ENCODE data around the gene ATXN7L1. TPM values are rescaled to one million over a fixed set of nuclear protein-coding genes. Genes with fewer than 3 reads are reported as not detected.

The ATXN7L1 gene
- total RNA-seq, 3 donors from 2014 or later (not counting 1 experiment from before 2014, with no cell fraction given) = 37.5 to 48.6 (median 47.9) TPM

DNA sequence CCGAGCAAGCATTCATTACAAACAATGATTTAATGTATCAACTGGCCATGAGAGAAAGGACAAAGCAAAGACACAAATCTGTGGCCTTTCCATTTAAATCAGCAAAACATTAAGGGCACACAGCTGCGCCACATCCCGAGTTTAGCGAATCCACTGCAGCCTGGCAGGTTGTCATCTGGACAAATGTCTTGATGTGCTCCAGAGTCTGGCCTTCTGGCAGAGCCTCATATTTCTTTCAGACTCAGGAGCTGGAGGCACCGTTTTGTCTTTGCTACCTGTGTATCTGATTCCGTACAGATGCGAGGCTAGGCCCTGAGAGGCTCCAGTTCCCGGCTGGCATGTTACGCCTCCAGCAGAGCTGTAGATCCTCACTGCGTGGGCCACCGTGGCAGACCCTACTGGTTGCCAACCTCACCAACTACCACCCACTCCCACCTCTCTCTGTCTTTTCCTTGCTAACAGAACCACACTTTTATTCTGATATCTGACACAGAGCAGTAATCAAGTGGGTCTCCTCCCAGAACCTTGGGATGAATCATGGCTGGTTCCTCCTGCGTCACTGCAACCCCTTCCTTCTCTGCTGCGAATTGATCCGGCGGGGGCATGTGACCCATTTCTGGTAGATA, 254.2 kb downstream of the ATXN7L1 start:
- H3K4me1 ChIP-seq (ENCODE audit: control insufficient read depth, insufficient read depth, low read length) = no peaks in the 10 kb centered on the region
- 92% methylated on average over 12 of the region's 15 CpGs for WGBS (ENCODE audit: insufficient coverage)

GRCh38 chr7:105621617-105622016, 254.8 kb downstream of the ATXN7L1 start:
- no peaks in the 10 kb centered on the region for H3K27me3 ChIP-seq (ENCODE audit: control insufficient read depth, insufficient read depth, low read length)
- no peak overlapping the region for H3K4me3 ChIP-seq (ENCODE audit: low read length)
- Mint-ChIP-seq H3K4me1 (no peaks in the 10 kb centered on the region), H3K27ac (no peak overlapping the region), H3K9me3 (peaks cover 2 to 3% of the 10 kb centered on the region in 2 donors), H3K36me3 (peaks cover 15% of the 10 kb centered on the region), H3K4me3 (no peak overlapping the region), H3K27me3 (ENCODE audit: low read depth in 2 of 2) (no peaks in the 10 kb centered on the region)
- TF ChIP-seq, protein P1, sequence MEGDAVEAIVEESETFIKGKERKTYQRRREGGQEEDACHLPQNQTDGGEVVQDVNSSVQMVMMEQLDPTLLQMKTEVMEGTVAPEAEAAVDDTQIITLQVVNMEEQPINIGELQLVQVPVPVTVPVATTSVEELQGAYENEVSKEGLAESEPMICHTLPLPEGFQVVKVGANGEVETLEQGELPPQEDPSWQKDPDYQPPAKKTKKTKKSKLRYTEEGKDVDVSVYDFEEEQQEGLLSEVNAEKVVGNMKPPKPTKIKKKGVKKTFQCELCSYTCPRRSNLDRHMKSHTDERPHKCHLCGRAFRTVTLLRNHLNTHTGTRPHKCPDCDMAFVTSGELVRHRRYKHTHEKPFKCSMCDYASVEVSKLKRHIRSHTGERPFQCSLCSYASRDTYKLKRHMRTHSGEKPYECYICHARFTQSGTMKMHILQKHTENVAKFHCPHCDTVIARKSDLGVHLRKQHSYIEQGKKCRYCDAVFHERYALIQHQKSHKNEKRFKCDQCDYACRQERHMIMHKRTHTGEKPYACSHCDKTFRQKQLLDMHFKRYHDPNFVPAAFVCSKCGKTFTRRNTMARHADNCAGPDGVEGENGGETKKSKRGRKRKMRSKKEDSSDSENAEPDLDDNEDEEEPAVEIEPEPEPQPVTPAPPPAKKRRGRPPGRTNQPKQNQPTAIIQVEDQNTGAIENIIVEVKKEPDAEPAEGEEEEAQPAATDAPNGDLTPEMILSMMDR (IDR thresholded peaks at IDR 0.05) = no peak
- no peak overlapping the region for H3K27ac ChIP-seq (ENCODE audit: low read length)
- no peak for DNase-seq
- H3K9me3 ChIP-seq (ENCODE audit: control insufficient read depth, insufficient read depth, low read length) = no peaks in the 10 kb centered on the region
- WGBS (ENCODE audit: insufficient coverage) = 100% methylated on average over 1 of the region's 3 CpGs
- no peak for ATAC-seq
- peaks cover 39% of the 10 kb centered on the region for H3K36me3 ChIP-seq (ENCODE audit: control insufficient read depth, insufficient read depth, low read length)
- intact Hi-C loops (cut with micrococcal nuclease) = no loop called here
- no peaks in the 10 kb centered on the region for H3K4me1 ChIP-seq (ENCODE audit: control insufficient read depth, insufficient read depth, low read length)

More for the DNA sequence above, 254.2 kb downstream of the ATXN7L1 start:
- Mint-ChIP-seq H3K27me3 (ENCODE audit: low read depth in 2 of 2) (no peaks in the 10 kb centered on the region), H3K4me1 (no peaks in the 10 kb centered on the region), H3K36me3 (peaks cover 19% of the 10 kb centered on the region), H3K9me3 (peaks cover 2 to 3% of the 10 kb centered on the region in 2 donors), H3K4me3 (no peak overlapping the region), H3K27ac (no peak overlapping the region)
- ATAC-seq (no peak), DNase-seq (no peak)
- Histone ChIP-seq H3K4me3 (ENCODE audit: low read length) (no peak overlapping the region), H3K27ac (ENCODE audit: low read length) (no peak overlapping the region), H3K27me3 (ENCODE audit: control insufficient read depth, insufficient read depth, low read length) (no peaks in the 10 kb centered on the region), H3K36me3 (ENCODE audit: control insufficient read depth, insufficient read depth, low read length) (peaks cover 42% of the 10 kb centered on the region), H3K9me3 (ENCODE audit: control insufficient read depth, insufficient read depth, low read length) (no peaks in the 10 kb centered on the region)
- intact Hi-C loops (cut with micrococcal nuclease) = no loop called here
- TF ChIP-seq, protein P1 (IDR thresholded peaks at IDR 0.05) = no peak

DNA sequence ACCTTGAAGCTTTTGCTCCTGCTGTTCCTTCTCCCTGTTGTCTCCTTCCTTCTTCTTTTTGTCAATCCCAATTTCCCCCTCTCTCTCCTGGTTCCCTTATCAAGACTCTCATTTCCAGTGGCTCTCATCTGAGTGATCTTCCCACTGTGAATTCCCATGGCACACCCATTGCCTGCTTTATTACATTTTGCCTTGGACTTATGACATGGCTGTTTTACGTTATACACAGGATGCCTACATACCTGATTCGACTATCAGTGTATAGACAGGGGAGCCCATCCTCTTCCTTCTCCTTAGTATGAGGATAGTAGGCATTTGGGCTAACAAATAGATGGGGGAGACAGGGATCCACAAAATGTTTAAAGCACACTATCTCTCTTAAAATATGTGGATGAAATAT, 255.2 kb downstream of the ATXN7L1 start:
- Histone ChIP-seq H3K4me3 (ENCODE audit: low read length) (no peak overlapping the region), H3K36me3 (ENCODE audit: control insufficient read depth, insufficient read depth, low read length) (peaks cover 36% of the 10 kb centered on the region), H3K27ac (ENCODE audit: low read length) (no peak overlapping the region), H3K4me1 (ENCODE audit: control insufficient read depth, insufficient read depth, low read length) (no peaks in the 10 kb centered on the region), H3K9me3 (ENCODE audit: control insufficient read depth, insufficient read depth, low read length) (no peaks in the 10 kb centered on the region), H3K27me3 (ENCODE audit: control insufficient read depth, insufficient read depth, low read length) (no peaks in the 10 kb centered on the region)
- ATAC-seq (no peak), DNase-seq (no peak)
- TF ChIP-seq, protein P1 (IDR thresholded peaks at IDR 0.05) = no peak
- H3K9me3 Mint-ChIP-seq = peaks cover 2 to 3% of the 10 kb centered on the region in 2 donors
- no peaks in the 10 kb centered on the region for H3K27me3 Mint-ChIP-seq (ENCODE audit: low read depth in 2 of 2)
- peaks cover 11% of the 10 kb centered on the region for H3K36me3 Mint-ChIP-seq
- no CpG with 5 or more reads among the region's 2 CpGs for WGBS (ENCODE audit: insufficient coverage)
- H3K27ac Mint-ChIP-seq = no peak overlapping the region
- no peaks in the 10 kb centered on the region for H3K4me1 Mint-ChIP-seq
- H3K4me3 Mint-ChIP-seq = no peak overlapping the region
- intact Hi-C loops (cut with micrococcal nuclease) = no loop called here

- Mint-ChIP-seq H3K4me3 (no peak overlapping the region), H3K27ac (no peak overlapping the region), H3K36me3 (peaks cover 7% of the 10 kb centered on the region), H3K4me1 (no peaks in the 10 kb centered on the region), H3K9me3 (no peaks in the 10 kb centered on the region), H3K27me3 (ENCODE audit: low read depth in 2 of 2) (no peaks in the 10 kb centered on the region)
- no peaks in the 10 kb centered on the region for H3K4me1 ChIP-seq (ENCODE audit: control insufficient read depth, insufficient read depth, low read length)
- WGBS (ENCODE audit: insufficient coverage) = 98% methylated on average over 4 of the region's 4 CpGs
- intact Hi-C loops (cut with micrococcal nuclease) = loop anchor here (5.0 kb wide), 1 partner anchor 33 kb away; no protein-coding TSS in a partner anchor
- peaks cover 33% of the 10 kb centered on the region for H3K36me3 ChIP-seq (ENCODE audit: control insufficient read depth, insufficient read depth, low read length)
- H3K9me3 ChIP-seq (ENCODE audit: control insufficient read depth, insufficient read depth, low read length) = no peaks in the 10 kb centered on the region
- no peak overlapping the region for H3K27ac ChIP-seq (ENCODE audit: low read length)
- DNase-seq (no peak), ATAC-seq (no peak)
- no peaks in the 10 kb centered on the region for H3K27me3 ChIP-seq (ENCODE audit: control insufficient read depth, insufficient read depth, low read length)
- H3K4me3 ChIP-seq (ENCODE audit: low read length) = no peak overlapping the region
- TF ChIP-seq, protein P1 (IDR thresholded peaks at IDR 0.05) = no peak
These were observed 256.8 kb downstream of the ATXN7L1 start for GRCh38 chr7:105619590-105619989.

Data from natural killer cell (primary cell).